H1 (cell line): ENCODE results near the gene PAX4. TPM values are rescaled to one million over a fixed set of nuclear protein-coding genes. Genes with fewer than 3 reads are reported as not detected.

Source experiments
- CTCF ChIA-PET: fragments of 300-600 bp; sonication (Branson Sonifier 250); formaldehyde crosslinking; loops from one replicate; lab custom pipeline; 2021; ENCODE audit not compliant: partially characterized antibody; lab: Charles Lee
- POLR2A ChIA-PET: fragments of 300-600 bp; sonication (Branson Sonifier 250); formaldehyde crosslinking; loops from one replicate; lab custom pipeline; 2021; ENCODE audit warnings: inconsistent platforms; ENCODE audit not compliant: partially characterized antibody; lab: Charles Lee
- DNase-seq, 2 experiments: peaks; one replicate each; pipeline versions ENCODE4 v3.0.0 to v3.0.0-alpha.2; 2010 to 2022; ENCODE audit warnings: low spot score in 2 of 2, low read depth in 1 of 2, mixed read lengths in 1 of 2
- FAIRE-seq: peaks from 2 replicates; lab custom pipeline; 2011; peaks lifted over from hg19 to GRCh38; lab: Jason Lieb, UNC
- H2AFZ ChIP-seq: 2 replicates; pipeline ENCODE4 v1.8.1; 2012; ENCODE audit warnings: low read length, inconsistent platforms
- H2AK5ac ChIP-seq: 2 replicates; pipeline ENCODE4 v1.6.1; 2013; ENCODE audit warnings: low read depth, low read length
- H2BK120ac ChIP-seq: replicated peaks from 2 replicates; pipeline ENCODE3; 2013; ENCODE audit warnings: low read depth, low read length, inconsistent platforms
- H2BK12ac ChIP-seq: 2 replicates; pipeline ENCODE4 v1.6.1; 2013; ENCODE audit warnings: low read depth, low read length
- H2BK15ac ChIP-seq: 2 replicates; pipeline ENCODE4 v1.6.1; 2013; ENCODE audit warnings: low read length
- H2BK20ac ChIP-seq: 2 replicates; pipeline ENCODE4 v1.6.1; 2013; ENCODE audit warnings: low read length
- H2BK5ac ChIP-seq: 2 replicates; pipeline ENCODE4 v1.6.1; 2013; ENCODE audit warnings: low read depth, low read length
- H3K14ac ChIP-seq: 2 replicates; pipeline ENCODE4 v1.6.1; 2013; ENCODE audit warnings: inconsistent platforms; ENCODE audit not compliant: insufficient read length
- H3K18ac ChIP-seq: 2 replicates; pipeline ENCODE4 v1.6.1; 2013; ENCODE audit warnings: low read length; ENCODE audit errors: extremely low read depth
- H3K23ac ChIP-seq: 2 replicates; pipeline ENCODE4 v1.6.1; 2013; ENCODE audit warnings: inconsistent platforms; ENCODE audit not compliant: insufficient read length
- H3K23me2 ChIP-seq: 2 replicates; pipeline ENCODE4 v1.6.1; 2013; ENCODE audit warnings: low read depth, low read length
- H3K27ac ChIP-seq: 2 replicates; pipeline ENCODE4 v1.6.1; 2011; ENCODE audit warnings: low read depth, low read length, inconsistent platforms
- H3K27me3 ChIP-seq, 4 experiments: replicated peaks in 1 of 4; 1 replicate in 1 of 4; 2 replicates in 3 of 4; pipeline versions ENCODE4 v1.6.1 to v1.8.1; 2011 to 2013; ENCODE audit warnings: low read length in 3 of 4, mild to moderate bottlenecking in 3 of 4, inconsistent platforms in 2 of 4, mixed read lengths in 2 of 4, moderate library complexity in 1 of 4; ENCODE audit not compliant: control insufficient read depth in 3 of 4, insufficient read depth in 3 of 4; ENCODE audit errors: extremely low read depth in 1 of 4
- H3K36me3 ChIP-seq, 4 experiments: 2 replicates each; pipeline versions ENCODE4 v1.6.1 to v1.8.1; 2011 to 2013; ENCODE audit warnings: mild to moderate bottlenecking in 4 of 4, low read length in 3 of 4, moderate library complexity in 2 of 4, control low read depth in 1 of 4, inconsistent platforms in 1 of 4; ENCODE audit not compliant: insufficient read depth in 4 of 4, control insufficient read depth in 2 of 4
- H3K4ac ChIP-seq: replicated peaks from 2 replicates; pipeline ENCODE3; 2013; ENCODE audit warnings: low read length, low read depth, mixed read lengths, inconsistent platforms; ENCODE audit not compliant: insufficient read length
- H3K4me1 ChIP-seq, 4 experiments: replicated peaks in 1 of 4; 1 replicate in 1 of 4; 2 replicates in 3 of 4; pipeline versions ENCODE4 v1.6.1 to v1.8.1; 2011 to 2013; ENCODE audit warnings: low read length in 3 of 4, inconsistent platforms in 2 of 4, mixed read lengths in 1 of 4; ENCODE audit not compliant: insufficient read depth in 4 of 4, control insufficient read depth in 3 of 4
- H3K4me2 ChIP-seq, 2 experiments: 2 replicates each; pipeline versions ENCODE4 v1.6.1 to v1.8.1; 2011 to 2013; ENCODE audit warnings: low read depth in 2 of 2, low read length in 2 of 2, control low read depth in 1 of 2, inconsistent platforms in 1 of 2, mild to moderate bottlenecking in 1 of 2; ENCODE audit not compliant: insufficient read depth in 1 of 2
- H3K4me3 ChIP-seq, 4 experiments: fragments of 200-600, 300-600 bp in 1 of 4; sonication (generic), shearing (Covaris generic), sonication (Bioruptor Twin) in 1 of 4; 2 replicates each; pipeline versions ENCODE4 v1.5.1 to v1.8.1; 2011 to 2016; ENCODE audit warnings: low read length in 4 of 4, low read depth in 3 of 4, control low read depth in 2 of 4, inconsistent platforms in 2 of 4, mild to moderate bottlenecking in 2 of 4, mixed read lengths in 1 of 4, moderate library complexity in 1 of 4; ENCODE audit not compliant: insufficient read depth in 2 of 4; ENCODE audit errors: extremely low read depth in 1 of 4
- H3K56ac ChIP-seq: replicated peaks from 2 replicates; pipeline ENCODE3; 2013; ENCODE audit warnings: low read depth, mild to moderate bottlenecking, mixed read lengths, low read length, inconsistent platforms; ENCODE audit not compliant: insufficient read length
- H3K79me1 ChIP-seq: 2 replicates; pipeline ENCODE4 v1.6.1; 2013; ENCODE audit warnings: low read depth, low read length, control low read depth
- H3K79me2 ChIP-seq, 2 experiments: 2 replicates each; pipeline versions ENCODE4 v1.6.1 to v1.8.1; 2012 to 2013; ENCODE audit warnings: low read length in 2 of 2, mild to moderate bottlenecking in 2 of 2, inconsistent platforms in 1 of 2; ENCODE audit not compliant: insufficient read depth in 2 of 2, control insufficient read depth in 1 of 2
- H3K9ac ChIP-seq, 4 experiments: replicated peaks in 1 of 4; 1 replicate in 1 of 4; 2 replicates in 3 of 4; pipeline versions ENCODE4 v1.6.1 to v1.8.1; 2011 to 2013; ENCODE audit warnings: low read depth in 3 of 4, low read length in 3 of 4, control low read depth in 2 of 4, mild to moderate bottlenecking in 2 of 4, moderate library complexity in 2 of 4, inconsistent platforms in 1 of 4; ENCODE audit errors: extremely low read depth in 1 of 4
- H3K9me3 ChIP-seq, 2 experiments: 2 replicates each; pipeline versions ENCODE4 v1.6.1 to v1.8.1; 2012 to 2013; ENCODE audit warnings: mild to moderate bottlenecking in 2 of 2, moderate library complexity in 2 of 2, control low read depth in 1 of 2, inconsistent platforms in 1 of 2, low read depth in 1 of 2, low read length in 1 of 2, mixed read lengths in 1 of 2; ENCODE audit not compliant: insufficient read depth in 2 of 2
- H4K20me1 ChIP-seq, 2 experiments: replicated peaks in 1 of 2; 2 replicates each; pipeline versions ENCODE3 to v1.8.1; 2011 to 2013; ENCODE audit warnings: inconsistent platforms in 2 of 2, low read length in 2 of 2, mild to moderate bottlenecking in 1 of 2; ENCODE audit not compliant: insufficient read depth in 2 of 2, control insufficient read depth in 1 of 2
- H4K5ac ChIP-seq: 2 replicates; pipeline ENCODE4 v1.6.1; 2013; ENCODE audit warnings: low read length, low read depth, mixed read lengths, inconsistent platforms; ENCODE audit not compliant: insufficient read length
- H4K8ac ChIP-seq: 2 replicates; pipeline ENCODE4 v1.8.0; 2013; ENCODE audit warnings: mild to moderate bottlenecking, moderate library complexity, low read length, inconsistent platforms; ENCODE audit not compliant: insufficient read depth; ENCODE audit errors: extremely low read depth
- H4K91ac ChIP-seq: replicated peaks from 2 replicates; pipeline ENCODE3; 2013; ENCODE audit warnings: low read length, mixed read lengths, inconsistent platforms; ENCODE audit not compliant: insufficient read length
- BRCA1 ChIP-seq: IDR thresholded peaks from 2 replicates; pipeline ENCODE4 v1.6.1; 2012; ENCODE audit warnings: low read depth, low read length, improper control_type of control experiment
- EZH2 ChIP-seq: fragments of 200-600 bp; sonication (generic); IDR thresholded peaks from 2 replicates; pipeline ENCODE4 v1.7.1; 2012; ENCODE audit warnings: low read depth, mild to moderate bottlenecking, moderate library complexity, low read length, inconsistent platforms; ENCODE audit not compliant: severe bottlenecking
- FOSL1 ChIP-seq: IDR thresholded peaks from 2 replicates; pipeline ENCODE4 v1.6.1; 2011; ENCODE audit warnings: mild to moderate bottlenecking, low read depth, low read length, moderate library complexity; ENCODE audit not compliant: insufficient read depth
- JUND ChIP-seq: IDR thresholded peaks from 2 replicates; pipeline ENCODE4 v1.6.1; 2011; ENCODE audit warnings: mild to moderate bottlenecking, improper control_type of control experiment, low read length
- KDM4A ChIP-seq: IDR thresholded peaks from one replicate; pipeline ENCODE4 v1.7.1; 2012; ENCODE audit warnings: low read depth, mild to moderate bottlenecking, moderate library complexity, low read length, inconsistent platforms; ENCODE audit not compliant: severe bottlenecking
- MAFK ChIP-seq: IDR thresholded peaks from 2 replicates; pipeline ENCODE4 v1.6.1; 2012; ENCODE audit warnings: low read depth, mild to moderate bottlenecking, improper control_type of control experiment, low read length
- NRF1 ChIP-seq: IDR thresholded peaks from 2 replicates; pipeline ENCODE4 v1.6.1; 2011; ENCODE audit warnings: mild to moderate bottlenecking, low read depth, low read length, improper control_type of control experiment
- POU5F1 ChIP-seq: IDR thresholded peaks from 2 replicates; pipeline ENCODE4 v1.6.1; 2011; ENCODE audit warnings: low read depth, mild to moderate bottlenecking, low read length, moderate library complexity
- RBBP5 ChIP-seq: IDR thresholded peaks from 2 replicates; pipeline ENCODE4 v1.7.1; 2012; ENCODE audit warnings: low read depth, mild to moderate bottlenecking, inconsistent platforms, low read length, moderate library complexity, borderline replicate concordance
- SIRT6 ChIP-seq: IDR thresholded peaks from one replicate; pipeline ENCODE4 v1.7.1; 2012; ENCODE audit warnings: low read length, inconsistent platforms
- SP4 ChIP-seq: IDR thresholded peaks from 2 replicates; pipeline ENCODE4 v1.6.1; 2012; ENCODE audit warnings: low read length, inconsistent platforms
- WGBS, 2 experiments: shearing (Covaris generic) in 1 of 2; methylation state at CpG; one replicate each; pipeline versions ENCODE4 v1.1.6 to v1.1.7; 2013 to 2015; ENCODE audit warnings: low lambda C conversion rate in 2 of 2, mixed read lengths in 2 of 2, inconsistent platforms in 1 of 2, low coverage in 1 of 2, missing lambda C conversion rate in 1 of 2; ENCODE audit not compliant: insufficient replicate concordance in 2 of 2, insufficient coverage in 1 of 2, insufficient read length in 1 of 2; ENCODE audit errors: extremely low coverage in 1 of 2, missing lambda C conversion rate in 1 of 2; 5-methylcytosine and 5-hydroxymethylcytosine counted together
- polyA plus RNA-seq, 7 experiments: library from polyadenylated mRNA; depleted of rRNA in 3 of 7; stranded (reverse) in 5 of 7; unstranded in 2 of 7; fragments of >200 nt in 5 of 7; fragments of 200-250 nt in 2 of 7; gene quantifications; 1 replicate in 5 of 7; 2 replicates in 1 of 7; 4 replicates in 1 of 7; pipeline versions ENCODE4 v1.2.1 to v1.2.3, GENCODE V29; 2011 to 2013; ENCODE audit warnings: missing spikeins in 2 of 7, mixed read lengths in 2 of 7
- total RNA-seq: library from RNA; stranded (reverse); fragmentation: NEBNext Ultra II Directional; extraction: Animal tissue kit (Norgen Biotek cat#: 25700); gene quantifications from 2 replicates; pipeline ENCODE4 v1.2.1, GENCODE V29; 2021

The PAX4 gene
- total and polyA plus RNA-seq, 2 of the 8 experiments (the other 6 are each of a cell fraction or from before 2014, with no cell fraction given): 0.20 TPM; not detected in 1

GRCh38 chr7:127620406-127621233 is 2.7 kb upstream of the PAX4 start:
- H3K23me2 ChIP-seq: peaks cover 15% of the 10 kb centered on the region
- H3K4me3 ChIP-seq: peak overlapping the region; percentile 46 to 79 (median 70)
- peak overlapping the region; percentile 96 to 99 for H3K4me2 ChIP-seq
- H3K27me3 ChIP-seq: peaks cover 9 to 31% (median 20%) of the 10 kb centered on the region in 4 experiments; a peak in 6 of 7 replicates
- no peak overlapping the region for H4K91ac ChIP-seq
- no peak overlapping the region for H3K56ac ChIP-seq
- POLR2A ChIA-PET: interaction anchor here (0.6 to 2.1 kb wide), 9 partner anchors 8 to 44 kb away, joined by 3 to 14 read pairs (median 5); partner anchors contain the start of genes ARF5, FSCN3 and SND1
- CTCF ChIA-PET: interaction anchor here (0.6 to 9.2 kb wide), 24 partner anchors 8 to 316 kb away, joined by 3 to 115 read pairs (median 3); partner anchors contain the start of genes ARF5 and GCC1
- H2BK120ac ChIP-seq: no peak overlapping the region
- H3K9ac ChIP-seq: peak overlapping the region in 1 of 4 experiments; percentile 56; a peak in 3 of 7 replicates
- H4K5ac ChIP-seq: no peak overlapping the region
- H2BK12ac ChIP-seq: peak overlapping the region; percentile 60; the same call in 1 of the 2 replicates
- H3K36me3 ChIP-seq: no peaks in the 10 kb centered on the region
- peak overlapping the region; percentile 80 for H3K18ac ChIP-seq
- FAIRE-seq (peak; percentile 63), DNase-seq (peak in 1 of 2 experiments; percentile 73)
- H3K79me2 ChIP-seq: no peaks in the 10 kb centered on the region
- H3K9me3 ChIP-seq: no peaks in the 10 kb centered on the region
- no peak overlapping the region for H4K8ac ChIP-seq
- H3K4me1 ChIP-seq: peaks cover 0 to 7% (median 3%) of the 10 kb centered on the region in 4 experiments; a peak in 3 of 7 replicates
- H2AFZ ChIP-seq: peak overlapping the region; percentile 100
- H2BK15ac ChIP-seq: peak overlapping the region; percentile 47; the same call in 1 of the 2 replicates
- 7% methylated on average over 22 of the region's 24 CpGs; no CpG with 5 or more reads in 1 of the 2 experiments for WGBS, 2 experiments
- peak overlapping the region; percentile 66; the same call in 1 of the 2 replicates for H2BK20ac ChIP-seq
- no peaks in the 10 kb centered on the region for H3K79me1 ChIP-seq
- H4K20me1 ChIP-seq: no peaks in the 10 kb centered on the region
- no peak overlapping the region for H3K27ac ChIP-seq
- H3K14ac ChIP-seq: no peak overlapping the region
- H3K23ac ChIP-seq: no peak overlapping the region
- peak overlapping the region; percentile 57; the same call in 1 of the 2 replicates for H2BK5ac ChIP-seq
- no peak overlapping the region for H3K4ac ChIP-seq
- H2AK5ac ChIP-seq: no peak overlapping the region
- TF ChIP-seq RBBP5: peak; percentile 90
- TF ChIP-seq BRCA1: no peak
- TF ChIP-seq SIRT6: no peak
- TF ChIP-seq POU5F1: no peak
- no peak for TF ChIP-seq FOSL1
- peak; percentile 20; the same call in 1 of the 2 replicates for TF ChIP-seq NRF1
- no peak for TF ChIP-seq SP4
- peak; percentile 27 for TF ChIP-seq EZH2
- peak; percentile 80 for TF ChIP-seq KDM4A
- TF ChIP-seq JUND: no peak
- TF ChIP-seq MAFK: no peak
